PC-3 (cell line): Measurements from ENCODE around the gene PRUNE1. TPM values are rescaled to one million over a fixed set of nuclear protein-coding genes. Genes with fewer than 3 reads are reported as not detected.

ENCODE experiments used
- ATAC-seq: fragments of 200-7000 bp; cut with Tn5 transposase; 2 replicates; pipeline ENCODE4 v1.9.1; 2020; ENCODE audit warnings: mild to moderate bottlenecking, moderate library complexity
- BruUV-seq: library from RNA; stranded (reverse); fragments of 400-500 nt; replicated peaks from 2 replicates; lab custom pipeline; 2021; lab: Mats Ljungman, UMichigan
- CTCF ChIA-PET: fragments of 300-600 bp; sonication (Branson Sonifier 250); formaldehyde crosslinking; loops from one replicate; lab custom pipeline; 2022; ENCODE audit warnings: antibody characterized with exemption; lab: Charles Lee
- POLR2A ChIA-PET: fragments of 300-600 bp; sonication (Branson Sonifier 250); formaldehyde crosslinking; loops from one replicate; lab custom pipeline; 2022; ENCODE audit warnings: antibody characterized with exemption; ENCODE audit not compliant: unreplicated experiment; lab: Charles Lee
- DNase-seq: peaks from one replicate; pipeline ENCODE4 v3.0.0-alpha.2; 2015
- H2AFZ ChIP-seq: fragments of 300-600 bp; sonication (generic); 2 replicates; pipeline ENCODE4 v1.6.0; 2016; ENCODE audit warnings: antibody characterized with exemption, low read length
- H3F3A ChIP-seq: fragments of 300-600 bp; sonication (generic); one replicate; pipeline ENCODE4 v1.6.0; 2017; ENCODE audit warnings: antibody characterized with exemption, low read length, control low read depth, mild to moderate bottlenecking; ENCODE audit not compliant: unreplicated experiment
- H3K27ac ChIP-seq: fragments of 300-600 bp; sonication (generic); 2 replicates; pipeline ENCODE4 v1.5.1; 2016; ENCODE audit warnings: mild to moderate bottlenecking, low read length
- H3K27me3 ChIP-seq: fragments of 300-600 bp; sonication (generic); 2 replicates; pipeline ENCODE4 v1.6.1; 2016; ENCODE audit warnings: low read length, mixed read lengths
- H3K36me3 ChIP-seq: fragments of 300-600 bp; sonication (generic); 2 replicates; pipeline ENCODE4 v1.6.1; 2016; ENCODE audit warnings: low read depth, mixed run types, low read length, mixed read lengths
- H3K4me1 ChIP-seq: fragments of 300-600 bp; sonication (generic); 2 replicates; pipeline ENCODE4 v1.5.1; 2016; ENCODE audit warnings: low read length; ENCODE audit not compliant: insufficient read depth
- H3K4me2 ChIP-seq: fragments of 300-600 bp; sonication (generic); 2 replicates; pipeline ENCODE4 v1.6.0; 2016; ENCODE audit warnings: low read length
- H3K4me3 ChIP-seq: fragments of 300-600 bp; sonication (generic); 2 replicates; pipeline ENCODE4 v1.5.1; 2016; ENCODE audit warnings: mild to moderate bottlenecking, low read length, mixed read lengths
- H3K79me2 ChIP-seq: fragments of 300-600 bp; sonication (generic); 2 replicates; pipeline ENCODE4 v1.6.1; 2017; ENCODE audit warnings: low read length, mixed read lengths
- H3K9ac ChIP-seq: fragments of 300-600 bp; sonication (generic); 2 replicates; pipeline ENCODE4 v1.6.0; 2016; ENCODE audit warnings: mild to moderate bottlenecking, low read length
- H3K9me2 ChIP-seq: fragments of 300-600 bp; sonication (generic); replicated peaks from 2 replicates; pipeline ENCODE4 v1.6.1; 2016; ENCODE audit warnings: mixed run types, low read length, mixed read lengths
- H3K9me3 ChIP-seq: fragments of 300-600 bp; sonication (generic); 2 replicates; pipeline ENCODE4 v1.6.1; 2016; ENCODE audit warnings: low read length, mixed read lengths
- H4K20me1 ChIP-seq: fragments of 300-600 bp; sonication (generic); 2 replicates; pipeline ENCODE4 v1.6.1; 2016; ENCODE audit warnings: low read length, mixed read lengths
- CTCF ChIP-seq: fragments of 300-600 bp; sonication (generic); conservative IDR thresholded peaks from 2 replicates; pipeline ENCODE4 v1.5.1; 2017; ENCODE audit warnings: antibody characterized with exemption, low read depth, mild to moderate bottlenecking, low read length
- EZH2 ChIP-seq: fragments of 300-600 bp; sonication (generic); IDR thresholded peaks from one replicate; pipeline ENCODE4 v1.6.1; 2017; ENCODE audit warnings: antibody characterized with exemption, mild to moderate bottlenecking, low read length; ENCODE audit not compliant: unreplicated experiment
- EZH2phosphoT487 ChIP-seq: fragments of 300-600 bp; sonication (generic); IDR thresholded peaks from 2 replicates; pipeline ENCODE4 v1.6.1; 2018; ENCODE audit warnings: mild to moderate bottlenecking, antibody characterized with exemption, low read length, borderline replicate concordance
- intact Hi-C: fragments of 100-400 bp; cut with micrococcal nuclease; formaldehyde crosslinking; loops from 2 replicates; pipeline ENCODE4 v1.9.0; 2023
- total RNA-seq: library from RNA; depleted of rRNA; stranded (reverse); fragments of >200 nt; gene quantifications from 2 replicates; pipeline ENCODE4 v1.2.3, GENCODE V29; 2014

PRUNE1 gene
- total RNA-seq, 1 experiment from 2014 or later: 20.3 TPM

- Histone ChIP-seq H3K36me3 (no peaks in the 10 kb centered on the region; the same call in 1 of the 2 replicates), H3K27me3 (no peaks in the 10 kb centered on the region), H3K27ac (no peak overlapping the region), H3K4me2 (no peak overlapping the region), H4K20me1 (no peaks in the 10 kb centered on the region), H3K4me1 (peaks cover 5% of the 10 kb centered on the region), H2AFZ (no peak overlapping the region), H3K4me3 (no peak overlapping the region), H3K79me2 (no peaks in the 10 kb centered on the region), H3K9me2 (no peaks in the 10 kb centered on the region), H3K9ac (no peak overlapping the region), H3F3A (no peaks in the 10 kb centered on the region), H3K9me3 (no peaks in the 10 kb centered on the region)
- ChIA-PET POLR2A (no interaction called here), CTCF (no interaction called here)
- DNase-seq (no peak), ATAC-seq (no peak)
- BruUV-seq: TSS peak; percentile 23
- intact Hi-C loops: no loop called here
- TF ChIP-seq CTCF: no peak
- no peak for TF ChIP-seq EZH2
- TF ChIP-seq EZH2phosphoT487: no peak
Measured at GRCh38 chr1:151035167-151035566, 26.9 kb downstream of the PRUNE1 start.

GRCh38 chr1:151036356-151036755 is 28.1 kb downstream of the PRUNE1 start, which contains the start of gene BNIPL:
BNIPL (plus strand) TSS chr1:151036586; CDS start chr1:151036726, 140 bp downstream.
- intact Hi-C loops: no loop called here
- no peak within 1 kb of the TSS for H2AFZ ChIP-seq
- no peak for ATAC-seq

More at GRCh38 chr1:151036356-151036755, 28.1 kb downstream of the PRUNE1 start, which contains the start of gene BNIPL:
- H3K4me1 ChIP-seq: peaks cover 5% of the 10 kb centered on the region
- no peaks in the 10 kb centered on the region; the same call in 1 of the 2 replicates for H3K36me3 ChIP-seq
- H3K4me3 ChIP-seq: no peak within 1 kb of the TSS
- no peaks in the 10 kb centered on the region for H3K9me2 ChIP-seq
- no peak within 1 kb of the TSS for H3K9ac ChIP-seq
- TF ChIP-seq CTCF (no peak), EZH2 (no peak), EZH2phosphoT487 (no peak)
- no peaks in the 10 kb centered on the region for H3K9me3 ChIP-seq
- no peaks in the 10 kb centered on the region for H3K79me2 ChIP-seq
- H3F3A ChIP-seq: no peaks in the 10 kb centered on the region
- DNase-seq: peak; percentile 21
- no peak within 1 kb of the TSS for H3K4me2 ChIP-seq
- no peaks in the 10 kb centered on the region for H4K20me1 ChIP-seq
- BruUV-seq: no TSS peak
- no peak within 1 kb of the TSS for H3K27ac ChIP-seq
- H3K27me3 ChIP-seq: no peaks in the 10 kb centered on the region
- CTCF ChIA-PET: no interaction called here
- POLR2A ChIA-PET: no interaction called here
